HG02588 (cell line): ENCODE results near the gene LRRTM3.

Experiments used
- ATAC-seq: cut with Tn5 transposase; IDR thresholded peaks from one replicate; pipeline ENCODE4 v1.9.1; 2021; ENCODE audit warnings: mild to moderate bottlenecking, moderate library complexity; ENCODE audit not compliant: unreplicated experiment

Gene LRRTM3

DNA sequence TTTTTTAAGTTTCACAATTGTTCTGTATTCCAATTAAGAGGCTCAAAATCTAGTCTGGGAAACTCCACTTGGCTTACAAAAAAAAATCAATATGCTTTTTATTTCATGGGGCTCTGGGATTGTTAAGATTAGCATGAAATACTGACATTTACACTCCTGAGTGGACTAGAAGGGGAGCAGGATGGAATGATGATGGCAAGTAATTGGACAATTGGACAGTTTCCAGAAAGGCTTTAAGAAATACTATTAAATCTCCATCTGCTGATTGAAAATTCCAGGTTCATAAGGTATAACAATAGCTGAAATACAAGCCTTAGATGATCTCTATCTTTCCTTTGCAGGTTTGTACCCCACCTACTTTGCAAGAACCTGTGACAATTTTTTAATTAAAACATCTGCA lies 184.4 kb downstream of the LRRTM3 start:
- ATAC-seq = no peak

DNA sequence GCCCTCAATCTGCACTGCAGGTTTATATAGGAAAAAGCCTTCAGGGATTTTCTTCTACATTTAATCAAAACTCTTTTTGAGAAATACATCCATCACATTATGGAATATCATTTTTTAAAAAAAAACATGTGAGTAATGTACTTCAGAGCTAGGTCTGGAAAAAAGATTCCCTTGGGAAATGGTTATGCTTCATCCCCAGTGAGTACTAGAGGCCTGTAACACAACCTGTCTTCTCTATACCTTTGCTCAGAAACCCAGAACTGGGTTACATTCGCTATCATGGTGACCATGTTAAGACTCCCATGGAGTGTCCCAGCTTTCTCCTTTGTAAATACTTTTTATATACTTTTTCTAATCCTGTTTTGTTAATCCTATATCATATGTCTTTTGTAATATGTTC lies 186.9 kb downstream of the LRRTM3 start:
- no peak for ATAC-seq

DNA sequence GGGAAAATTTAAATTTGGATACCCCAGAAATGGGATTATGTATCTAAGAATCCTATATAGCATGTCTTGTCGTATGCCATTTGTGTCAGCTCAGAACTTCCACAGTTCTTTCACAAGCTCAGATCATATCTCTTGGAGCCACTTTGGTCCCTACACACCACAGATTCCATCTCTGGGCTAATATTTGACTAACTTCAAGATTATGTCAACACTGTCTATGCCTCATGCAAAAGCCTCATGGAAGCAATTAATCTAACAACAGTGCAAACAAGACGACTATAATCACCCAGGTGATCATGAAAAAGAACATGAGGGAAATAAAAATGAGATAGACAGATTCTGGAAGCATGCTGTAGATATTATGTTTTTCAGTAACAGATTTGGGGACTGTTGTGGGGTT lies 189.1 kb downstream of the LRRTM3 start:
- no peak for ATAC-seq

DNA sequence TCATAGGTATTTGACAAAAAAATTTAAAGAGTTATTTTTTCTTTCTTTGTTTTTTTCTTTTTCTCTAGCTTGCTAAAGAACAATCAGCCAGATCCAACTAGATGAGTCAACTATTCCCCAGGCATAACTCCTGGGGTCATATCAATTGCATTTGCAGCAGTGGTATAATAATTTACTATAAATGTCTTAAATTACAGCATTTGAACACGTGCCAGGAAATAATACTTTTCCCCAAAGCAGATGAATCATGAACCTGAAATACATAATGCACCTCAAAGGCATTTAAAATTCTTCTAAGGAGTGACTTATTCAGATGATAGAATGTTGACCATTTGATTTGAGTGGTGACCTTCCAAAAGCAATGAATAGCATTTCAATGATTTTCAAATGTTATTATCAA lies 190.1 kb downstream of the LRRTM3 start:
- no peak for ATAC-seq

DNA sequence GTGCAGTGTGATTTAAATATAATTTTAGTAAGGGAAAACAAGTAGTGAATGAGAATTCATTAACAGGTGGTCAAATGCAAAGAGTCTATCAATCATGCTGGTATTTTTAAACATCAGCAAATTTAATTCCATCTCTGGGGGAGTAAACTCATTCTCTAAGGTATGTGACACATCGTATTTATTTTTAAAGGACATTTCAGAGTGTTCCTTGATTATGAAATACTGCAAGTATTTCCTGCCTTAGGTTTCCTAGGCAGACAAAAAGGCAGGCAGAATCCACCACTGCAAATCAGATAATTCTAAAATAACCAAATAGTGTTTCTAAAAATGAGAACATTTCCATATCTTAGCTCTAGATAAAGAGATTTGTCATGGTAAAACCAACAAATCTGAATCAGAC lies 193.8 kb downstream of the LRRTM3 start:
- no peak for ATAC-seq

DNA sequence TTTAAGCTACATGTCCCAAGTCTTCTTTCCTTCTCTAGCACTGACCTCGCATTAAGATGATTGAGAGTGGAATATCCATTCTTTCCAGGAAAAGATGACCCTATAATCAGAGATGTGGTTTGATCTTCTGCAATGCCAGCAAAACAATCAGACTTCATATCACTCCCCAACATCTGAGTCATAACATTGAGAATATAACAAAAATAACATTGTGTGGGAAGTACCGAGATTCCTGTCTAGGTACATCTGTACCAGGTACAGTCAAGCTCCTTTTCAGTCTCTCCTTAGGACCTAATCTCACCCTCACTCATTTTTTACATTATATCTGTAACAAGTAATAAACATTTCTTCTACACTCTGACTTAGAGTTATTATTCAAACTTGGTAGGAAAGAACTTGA lies 201.6 kb downstream of the LRRTM3 start:
- ATAC-seq = no peak

DNA sequence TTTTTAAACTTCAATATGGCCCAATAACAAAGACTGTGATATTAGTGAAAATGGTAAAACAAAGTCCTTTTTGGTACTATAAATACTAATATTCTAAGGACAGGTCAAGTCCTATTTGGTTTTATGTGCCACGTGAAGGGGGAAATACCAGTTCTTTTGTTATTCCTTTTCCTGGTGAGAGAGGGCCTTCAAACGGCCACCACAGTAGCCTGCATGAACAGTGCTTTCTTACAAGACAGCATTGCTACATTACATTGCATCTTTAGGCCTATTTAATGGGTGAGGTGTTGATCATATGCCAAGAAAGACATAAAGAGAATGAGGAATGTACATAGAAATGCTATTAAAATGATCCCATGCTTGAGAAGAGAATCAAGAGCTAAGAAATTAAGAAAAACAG lies 214.8 kb downstream of the LRRTM3 start:
- ATAC-seq = no peak

DNA sequence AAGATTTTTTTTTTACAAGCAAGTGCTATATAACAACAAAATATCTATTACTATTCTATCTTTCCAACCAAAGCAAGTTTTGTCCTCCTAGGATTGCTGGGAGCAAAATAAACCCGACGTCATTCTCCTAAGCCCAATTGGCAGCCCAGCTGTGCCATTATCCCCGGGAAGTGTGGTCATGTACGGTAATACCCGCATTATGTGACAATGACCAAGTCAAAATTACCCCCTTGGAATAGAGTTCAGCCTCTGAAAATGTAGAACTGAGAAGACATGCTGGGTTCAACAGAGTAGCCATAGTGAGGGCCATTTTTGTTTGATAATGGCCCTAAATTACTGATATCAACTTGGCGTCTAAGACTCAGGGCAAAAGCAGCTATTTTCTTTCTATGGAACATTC lies 215.5 kb downstream of the LRRTM3 start:
- ATAC-seq = no peak

DNA sequence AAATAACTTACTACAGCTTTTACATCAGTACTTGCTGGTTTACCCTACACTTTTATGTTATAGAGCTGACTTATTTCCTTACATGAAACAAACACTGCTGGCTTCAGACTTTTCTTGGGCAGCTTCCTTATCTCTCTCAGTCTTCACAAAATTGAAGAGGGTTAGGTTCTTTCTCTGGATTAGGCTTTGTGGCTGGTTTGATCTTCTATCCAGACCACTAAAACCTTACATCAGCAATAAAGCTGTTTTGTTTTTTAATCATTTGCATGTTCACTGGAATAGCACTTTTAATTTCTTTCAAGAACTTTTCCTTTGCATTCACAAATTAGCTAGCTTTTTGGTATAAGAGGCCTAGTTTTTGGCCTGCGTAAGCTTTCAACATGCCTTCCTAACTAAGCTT lies 218.7 kb downstream of the LRRTM3 start:
- ATAC-seq = no peak
